ENCODE results near the gene TMEM140. TPM values are rescaled to one million over a fixed set of nuclear protein-coding genes. Genes with fewer than 3 reads are reported as not detected.
"Not testable (repeated sequence)": the region's sequence is repeated elsewhere in the genome, so short reads cannot be mapped to it uniquely, and the experiment has no call there.

Gene TMEM140
- total RNA-seq: 11.7 and 42.1 TPM in 2 replicates

DNA sequence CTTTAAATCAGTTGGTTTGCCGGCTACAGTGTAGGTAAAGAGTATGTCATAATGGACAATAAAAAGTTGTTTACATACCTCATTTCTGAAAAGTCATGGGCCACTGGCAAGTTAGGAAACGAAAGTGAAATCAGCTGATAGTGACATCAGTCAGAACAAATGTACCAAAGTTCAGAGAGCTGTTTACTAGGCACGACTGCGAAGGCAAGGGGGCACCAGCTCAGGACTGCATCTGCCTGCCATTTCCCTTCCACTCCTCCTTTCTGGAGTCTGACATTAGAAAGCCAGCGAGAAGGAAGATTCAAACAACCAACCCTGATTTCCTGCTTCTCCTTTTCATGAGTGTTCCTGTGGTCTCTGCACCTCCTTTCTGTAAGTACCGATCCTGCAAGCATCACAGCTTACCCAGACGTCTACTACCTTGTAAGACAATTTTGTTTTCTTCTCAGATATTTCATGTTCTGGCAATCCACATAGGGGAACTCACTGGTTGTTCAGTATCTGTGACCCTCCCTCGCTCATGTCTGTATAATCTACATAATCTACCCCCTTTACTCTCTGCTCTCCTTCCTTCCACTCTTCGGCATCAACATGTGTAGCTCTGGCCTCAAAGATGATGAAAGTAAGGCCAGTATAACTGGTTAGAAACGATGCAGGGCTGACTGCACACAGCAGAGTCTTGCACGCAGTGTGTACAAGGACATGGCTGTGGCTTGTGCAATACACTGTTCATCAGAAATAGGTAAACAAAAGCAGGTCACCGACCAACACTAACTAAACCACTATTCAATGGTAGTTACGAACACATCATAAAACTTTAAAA lies at the start of gene TMEM140:
TSS of gene TMEM140 (plus strand) at position 174 of the 823 bp plus-strand sequence. CDS start 16,370 bp downstream, outside the sequence.
- no peak for DNase-seq (ENCODE audit: extremely low read depth, low read depth, low spot score)

DNA sequence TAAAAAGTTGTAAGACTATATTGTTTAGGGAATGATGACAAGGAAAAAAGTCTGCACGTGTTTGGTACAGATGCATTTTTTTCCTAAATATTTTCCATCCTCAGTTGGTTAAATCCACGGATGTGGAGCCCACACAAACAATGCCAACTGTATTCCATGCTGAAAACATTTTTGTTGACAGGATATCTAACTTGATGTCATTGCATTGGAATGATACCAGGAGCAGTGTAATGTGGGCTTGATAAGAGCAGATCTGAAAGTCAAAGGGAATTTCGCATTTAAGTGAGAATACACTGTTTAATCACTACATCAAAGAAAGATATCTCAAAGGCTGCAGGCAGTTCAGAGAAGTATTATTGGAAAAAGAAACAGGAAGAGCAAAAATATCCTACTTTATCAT lies 49.5 kb upstream of the TMEM140 start:
- peak; percentile 65 for DNase-seq (ENCODE audit: extremely low read depth, low read depth, low spot score)

DNA sequence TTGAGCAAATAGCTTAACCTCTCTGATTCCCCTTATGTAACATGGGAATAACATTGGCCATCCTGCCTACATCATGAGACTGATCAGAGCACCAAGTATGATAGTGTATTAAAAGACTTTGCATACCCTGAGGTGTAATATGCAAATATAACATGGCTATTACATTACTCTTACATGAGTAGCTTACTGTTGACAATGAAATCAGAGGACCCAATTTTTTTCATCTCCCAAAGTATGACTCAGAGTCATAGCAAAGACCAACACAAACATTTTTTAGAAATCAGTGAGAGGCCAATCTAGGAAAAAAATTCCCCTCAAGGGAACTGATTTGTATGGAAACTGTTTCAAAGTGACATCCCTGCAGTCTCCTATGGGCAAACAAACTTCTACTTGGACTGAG lies 47.0 kb upstream of the TMEM140 start:
- DNase-seq (ENCODE audit: extremely low read depth, low read depth, low spot score): no peak

DNA sequence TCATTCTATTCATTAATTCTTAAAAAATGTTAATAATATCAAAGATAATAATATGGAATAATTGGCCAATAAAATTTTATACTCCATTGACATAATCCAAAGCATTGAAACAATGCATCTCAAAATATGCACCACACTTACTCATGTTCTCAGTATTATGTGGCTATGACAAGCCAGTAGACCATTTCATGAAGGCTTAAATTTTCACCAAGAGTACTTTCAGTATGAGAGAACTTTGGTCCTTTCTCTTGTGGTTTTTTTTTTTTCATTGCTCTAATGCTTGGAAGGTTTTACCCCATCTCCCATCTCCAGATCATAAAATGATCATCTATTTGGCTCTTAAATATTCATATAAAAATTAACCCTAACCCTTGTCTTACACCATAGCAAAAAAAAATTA lies 45.5 kb upstream of the TMEM140 start:
- no peak for DNase-seq (ENCODE audit: extremely low read depth, low read depth, low spot score)

DNA sequence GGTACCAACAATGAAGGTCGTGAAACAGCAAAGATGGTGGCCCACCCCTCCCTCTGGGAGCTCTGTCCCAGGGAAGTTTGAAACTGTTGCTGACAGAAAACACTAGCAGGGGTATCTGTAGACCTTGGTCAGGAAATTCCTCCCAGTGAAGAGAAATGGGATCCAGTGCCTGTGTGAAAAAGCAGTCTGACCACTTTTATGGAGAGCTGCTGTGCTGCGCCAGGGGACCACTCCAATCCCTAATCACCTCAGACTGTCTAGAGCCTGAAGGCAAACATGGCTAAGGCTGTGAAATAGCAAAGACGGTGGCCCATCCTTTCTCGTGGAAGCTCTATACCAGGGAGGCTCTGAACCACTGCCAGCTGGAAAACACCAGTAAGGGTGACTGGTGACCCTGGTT lies 38.3 kb upstream of the TMEM140 start:
- no peak for DNase-seq (ENCODE audit: extremely low read depth, low read depth, low spot score)

DNA sequence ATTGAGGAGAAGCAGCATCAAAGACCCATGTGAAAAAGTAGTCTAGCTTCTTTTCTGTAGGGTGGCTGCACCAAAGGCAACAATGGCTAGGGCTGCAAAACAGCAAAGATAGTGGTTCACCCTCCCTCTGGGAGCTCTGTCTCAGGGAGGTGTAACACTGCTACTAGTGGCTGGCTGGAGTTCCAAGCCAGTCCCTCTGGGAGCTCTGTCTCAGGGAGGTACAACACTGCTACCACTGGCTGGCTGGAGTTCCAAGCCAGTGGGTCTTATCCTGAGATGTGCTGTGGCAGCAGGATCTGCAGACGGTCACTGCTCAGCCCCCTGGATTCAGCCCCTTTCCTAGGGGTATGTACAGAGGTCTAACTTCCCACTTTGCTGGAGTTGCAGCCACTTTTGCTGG lies 37.9 kb upstream of the TMEM140 start:
- no peak for DNase-seq (ENCODE audit: extremely low read depth, low read depth, low spot score)

DNA sequence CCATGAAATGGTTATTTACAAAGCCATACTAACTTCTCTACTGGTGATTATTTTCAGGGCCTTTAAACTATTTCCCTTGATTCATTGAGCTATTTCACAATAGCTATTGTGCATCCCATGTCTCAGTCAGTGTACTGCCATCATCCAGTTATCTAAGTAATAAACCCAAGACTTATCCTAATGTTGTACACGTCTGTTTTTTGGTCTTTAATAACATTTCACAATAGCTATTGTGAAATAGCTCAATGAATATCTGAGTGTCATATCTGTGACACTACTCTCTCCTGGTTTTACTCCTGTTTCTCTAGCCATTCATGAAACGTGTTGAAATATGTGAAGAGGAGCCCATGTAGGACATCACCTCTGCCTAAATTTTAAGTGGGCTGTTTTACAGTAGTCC lies 36.5 kb upstream of the TMEM140 start:
- DNase-seq (ENCODE audit: extremely low read depth, low read depth, low spot score): no peak

DNA sequence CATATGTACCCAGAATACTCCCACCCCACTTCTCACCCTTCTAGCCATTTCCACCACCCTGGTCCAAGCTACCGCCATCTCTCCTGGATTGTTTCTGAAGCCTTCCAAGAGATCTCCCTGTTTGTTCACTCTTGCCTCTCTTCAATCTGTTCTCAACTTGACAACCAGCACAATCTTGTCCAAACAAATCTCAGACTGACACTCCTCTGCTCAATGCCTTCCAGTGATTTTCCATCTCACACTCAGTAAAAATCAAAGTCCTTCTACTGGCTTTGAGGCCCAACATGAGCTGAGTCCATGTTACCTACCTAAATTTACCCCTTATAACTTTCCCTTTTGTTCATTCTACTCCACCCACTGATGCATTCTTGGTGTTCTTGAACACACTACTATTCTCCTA lies 33.2 kb upstream of the TMEM140 start:
- DNase-seq (ENCODE audit: extremely low read depth, low read depth, low spot score): no peak

DNA sequence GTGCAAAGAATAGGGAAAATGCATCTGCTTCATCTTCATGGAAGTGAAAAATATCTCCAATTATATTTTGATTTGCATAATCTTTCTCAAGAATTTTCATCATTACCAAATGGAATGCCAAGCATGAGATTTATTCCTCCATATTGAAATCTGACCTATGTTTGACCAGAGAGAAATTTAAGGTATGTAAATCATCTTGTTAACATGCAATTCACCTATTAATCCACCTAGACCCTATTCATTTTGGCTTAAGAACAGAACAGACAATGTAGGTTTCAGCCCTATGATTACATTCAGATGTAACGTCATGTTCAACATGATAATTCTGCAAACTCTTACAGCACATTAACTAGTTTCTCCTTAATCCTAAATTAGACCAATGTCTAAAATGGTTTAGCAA lies 30.8 kb upstream of the TMEM140 start:
- no peak for DNase-seq (ENCODE audit: extremely low read depth, low read depth, low spot score)

DNA sequence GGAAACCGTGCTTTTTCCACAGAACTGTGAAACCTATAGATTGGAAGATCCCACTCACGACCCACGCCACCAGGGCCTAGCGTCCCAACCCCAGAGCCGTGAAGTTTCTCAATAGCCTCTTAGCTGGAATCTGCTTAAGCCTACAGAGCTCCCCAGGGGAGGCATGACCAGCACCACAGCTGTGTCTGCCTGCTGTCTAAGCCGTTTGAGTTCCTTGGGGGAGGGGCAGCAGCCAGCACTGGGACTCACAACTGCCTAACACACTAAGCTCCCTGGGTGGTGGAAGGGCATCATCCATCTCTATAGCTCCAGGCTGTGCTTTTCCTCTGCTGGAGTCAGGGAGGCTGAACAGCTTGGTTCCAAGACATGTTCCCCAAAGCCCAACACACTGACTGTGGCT lies 26.0 kb upstream of the TMEM140 start:
- DNase-seq (ENCODE audit: extremely low read depth, low read depth, low spot score): no peak

DNA sequence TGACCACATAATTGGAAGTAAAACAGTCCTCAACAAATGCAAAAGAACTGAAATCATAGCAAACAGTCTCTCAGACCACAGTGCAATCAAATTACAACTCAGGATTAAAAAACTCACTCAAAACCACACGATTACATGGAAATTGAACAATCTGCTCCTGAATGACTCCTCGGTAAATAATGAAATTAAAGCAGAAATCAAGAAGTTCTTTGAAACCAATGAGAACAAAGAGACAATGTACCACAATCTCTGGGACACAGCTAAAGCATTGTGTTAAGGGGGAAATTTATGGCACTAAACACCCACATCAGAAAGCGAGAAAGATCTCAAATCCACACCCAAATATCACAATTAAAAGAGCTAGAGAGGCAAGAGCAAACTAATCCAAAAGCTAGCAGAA lies 23.2 kb upstream of the TMEM140 start:
- not testable (repeated sequence) for DNase-seq (ENCODE audit: extremely low read depth, low read depth, low spot score)

DNA sequence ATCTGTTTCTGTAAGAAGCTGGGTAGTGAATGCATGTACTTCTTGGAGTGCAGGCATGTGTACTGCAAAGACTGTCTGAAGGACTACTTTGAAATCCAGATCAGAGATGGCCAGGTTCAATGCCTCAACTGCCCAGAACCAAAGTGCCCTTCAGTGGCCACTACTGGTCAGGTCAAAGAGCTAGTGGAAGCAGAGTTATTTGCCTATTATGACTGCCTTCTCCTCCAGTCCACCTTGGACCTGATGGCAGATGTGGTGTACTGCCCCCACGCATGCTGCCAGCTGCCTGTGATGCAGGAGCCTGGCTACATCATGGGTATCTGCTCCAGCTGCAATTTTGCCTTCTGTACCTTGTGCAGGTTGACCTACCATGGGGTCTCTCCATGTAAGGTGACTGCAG lies 18.9 kb upstream of the TMEM140 start:
- no peak for DNase-seq (ENCODE audit: extremely low read depth, low read depth, low spot score)

DNA sequence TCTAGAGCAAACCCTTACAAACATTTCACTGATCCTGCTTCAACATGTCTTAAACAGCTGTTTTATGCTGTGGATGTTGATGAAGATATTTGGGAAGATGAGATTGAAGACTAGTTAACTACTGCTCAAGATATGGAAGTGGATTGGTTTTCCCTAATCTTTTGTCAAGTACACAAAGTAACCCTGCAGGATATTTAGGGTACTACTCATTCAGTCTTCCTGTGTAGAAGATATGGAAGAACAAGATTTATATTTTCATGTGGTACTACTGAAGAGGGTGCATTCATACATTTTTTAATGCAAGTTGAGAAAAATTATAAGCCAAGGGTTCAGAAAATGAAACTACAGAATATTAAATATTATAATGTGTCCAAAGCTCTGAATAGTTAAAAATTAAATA lies 18.3 kb upstream of the TMEM140 start:
- no peak for DNase-seq (ENCODE audit: extremely low read depth, low read depth, low spot score)

DNA sequence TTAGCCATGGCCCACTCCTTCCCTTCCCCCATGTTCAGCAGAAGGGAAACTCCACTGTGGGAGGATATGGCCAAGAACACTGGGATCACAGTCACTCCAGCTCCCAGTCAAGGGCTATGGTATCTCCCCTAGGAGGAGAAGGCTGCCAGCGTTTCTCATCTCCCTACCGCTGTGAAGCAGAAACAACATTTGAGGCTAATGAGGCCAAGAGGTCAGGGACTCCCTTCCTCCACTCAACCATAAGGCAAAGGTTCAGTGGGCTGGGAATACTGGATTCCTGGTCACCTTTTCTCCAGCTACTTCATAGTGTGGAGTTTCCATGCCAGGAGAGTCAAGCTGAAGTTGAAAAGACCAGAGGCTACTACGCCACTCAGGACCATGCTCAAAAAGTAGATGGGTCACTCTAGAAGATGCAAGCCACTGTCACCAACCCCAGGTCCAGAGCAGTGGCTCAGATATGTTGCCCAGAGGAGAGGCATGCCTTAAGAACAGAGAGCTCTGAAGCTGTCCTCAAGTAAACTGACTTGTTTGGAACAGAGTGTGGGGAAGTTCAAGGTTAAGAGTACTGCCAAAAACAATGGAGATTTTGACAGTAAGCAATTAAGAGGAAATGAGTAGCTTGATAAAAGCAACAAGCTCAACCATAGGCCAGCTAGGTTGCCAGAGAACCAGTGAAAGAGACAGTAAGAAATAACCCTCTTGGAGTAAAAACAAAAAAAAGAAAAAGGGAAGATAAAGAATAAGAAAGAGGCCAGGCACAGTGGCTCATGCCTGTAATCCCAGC lies 3.8 kb upstream of the TMEM140 start:
- peak; percentile 70 for DNase-seq (ENCODE audit: extremely low read depth, low read depth, low spot score)

DNA sequence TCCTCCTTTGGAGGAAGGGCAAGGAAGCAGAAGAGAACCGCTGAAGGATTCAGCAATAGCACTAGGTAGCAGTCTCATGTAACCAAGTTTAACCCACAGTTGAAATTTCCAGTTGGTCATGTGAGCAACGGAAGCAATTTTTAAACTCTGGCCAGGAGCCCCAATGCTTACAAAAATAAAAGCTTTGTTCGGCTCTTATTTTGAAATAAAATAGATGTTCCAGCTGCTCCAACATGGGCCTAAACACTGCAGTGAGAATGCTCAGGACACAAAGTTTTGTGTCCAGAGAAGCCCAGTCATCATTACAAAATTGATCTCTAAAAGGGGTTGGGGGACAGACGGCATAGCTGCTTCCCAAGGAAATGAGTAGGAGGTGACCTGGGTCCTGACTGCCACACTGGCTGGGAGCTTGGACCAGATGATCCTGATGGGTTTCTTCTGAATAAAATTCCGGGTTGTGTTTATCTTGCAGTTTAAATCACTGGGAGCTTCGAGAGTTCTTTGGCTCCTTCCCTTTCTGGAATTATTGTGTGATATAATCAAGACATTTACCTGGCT lies 452 bp upstream of the TMEM140 start:
- DNase-seq (ENCODE audit: extremely low read depth, low read depth, low spot score): no peak

DNA sequence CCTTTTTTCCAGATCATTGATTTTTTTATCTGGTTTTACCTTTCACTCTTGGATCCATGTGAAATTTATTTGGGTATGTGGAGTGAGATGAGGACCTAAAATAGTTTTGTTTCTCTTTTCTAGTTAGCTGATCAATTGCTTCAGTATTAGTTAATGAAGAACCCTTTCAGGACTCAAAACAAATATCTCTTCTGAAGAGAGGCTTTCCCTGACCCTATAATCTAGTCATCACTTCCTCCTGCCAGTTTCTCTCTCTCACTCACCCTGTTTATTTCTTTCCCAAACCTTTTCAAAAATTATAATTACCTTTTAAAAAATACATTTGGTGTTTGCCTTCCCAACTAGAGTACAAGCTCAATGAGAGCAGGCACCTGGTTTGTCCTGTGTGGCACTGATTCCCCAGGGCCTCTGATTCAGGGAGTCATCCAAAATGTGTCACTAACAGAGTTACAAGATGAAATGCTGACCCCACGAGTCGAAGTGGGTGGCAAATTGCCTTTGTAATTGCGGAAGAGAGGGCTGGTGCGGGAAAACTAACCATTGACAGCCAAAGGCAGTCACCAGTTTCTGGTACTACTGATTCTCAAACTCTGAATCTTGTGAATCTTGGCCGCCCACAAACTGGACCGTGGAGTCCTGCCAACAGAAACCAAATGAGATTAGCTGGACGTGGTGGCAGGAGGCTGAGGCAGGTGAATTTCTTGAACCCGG lies 2.4 kb downstream of the TMEM140 start:
- DNase-seq (ENCODE audit: extremely low read depth, low read depth, low spot score): no peak

DNA sequence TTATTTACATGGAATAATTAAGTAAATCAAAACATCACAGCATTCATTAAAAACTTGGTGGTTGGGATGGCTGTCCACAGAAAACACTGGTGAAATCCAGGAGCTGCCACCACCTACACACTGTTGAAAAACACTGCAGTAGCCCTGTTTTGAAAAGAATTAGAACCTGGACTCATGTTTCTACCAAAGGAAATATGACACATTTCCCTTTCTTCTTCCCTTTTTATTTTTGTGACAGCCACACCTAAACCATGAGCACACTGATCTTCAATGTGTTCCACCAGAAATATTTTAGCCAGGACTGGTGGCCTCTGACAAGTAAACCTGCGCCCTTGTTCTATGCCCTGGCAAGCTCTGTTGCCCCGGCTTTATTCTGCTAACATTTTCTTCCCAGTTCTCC lies 3.3 kb downstream of the TMEM140 start:
- DNase-seq (ENCODE audit: extremely low read depth, low read depth, low spot score): no peak

DNA sequence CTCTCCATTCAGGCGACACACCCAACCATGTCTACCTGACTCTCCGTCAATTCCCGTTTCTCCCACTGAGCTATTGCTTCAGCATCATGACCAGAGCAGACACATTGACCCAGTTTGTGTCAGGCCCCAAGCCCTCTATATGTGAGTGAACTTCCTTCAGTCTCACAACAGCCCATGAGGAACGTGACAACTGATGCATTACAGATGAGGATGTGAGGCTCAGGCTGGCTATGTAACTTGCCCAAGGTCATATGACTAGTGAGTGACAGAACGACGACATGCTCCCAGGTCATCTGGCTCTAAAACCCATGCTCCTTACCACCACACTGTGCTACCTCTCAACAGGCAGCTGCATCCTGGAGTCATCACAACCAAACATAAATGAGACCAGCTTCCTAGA lies 3.7 kb downstream of the TMEM140 start:
- no peak for DNase-seq (ENCODE audit: extremely low read depth, low read depth, low spot score)

DNA sequence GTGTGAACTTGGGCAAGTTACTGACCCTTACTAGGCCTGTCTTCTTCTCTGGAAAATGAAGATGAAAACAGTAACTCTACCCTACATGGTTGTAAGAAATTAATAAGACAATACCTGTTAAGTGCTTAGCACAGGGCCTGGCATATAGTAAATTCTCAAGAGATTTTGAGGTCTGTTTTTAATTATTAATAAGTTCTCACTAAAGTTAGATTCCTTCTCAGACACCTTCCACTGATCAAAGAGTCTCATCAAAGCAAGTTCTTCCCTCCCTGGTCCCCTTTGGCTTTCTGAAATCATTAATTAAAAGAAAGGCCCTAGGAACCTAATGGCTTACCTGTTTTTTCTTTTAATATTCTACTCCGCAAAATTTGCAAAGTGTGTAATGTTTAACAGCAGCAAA lies 4.6 kb downstream of the TMEM140 start:
- no peak for DNase-seq (ENCODE audit: extremely low read depth, low read depth, low spot score)

DNA sequence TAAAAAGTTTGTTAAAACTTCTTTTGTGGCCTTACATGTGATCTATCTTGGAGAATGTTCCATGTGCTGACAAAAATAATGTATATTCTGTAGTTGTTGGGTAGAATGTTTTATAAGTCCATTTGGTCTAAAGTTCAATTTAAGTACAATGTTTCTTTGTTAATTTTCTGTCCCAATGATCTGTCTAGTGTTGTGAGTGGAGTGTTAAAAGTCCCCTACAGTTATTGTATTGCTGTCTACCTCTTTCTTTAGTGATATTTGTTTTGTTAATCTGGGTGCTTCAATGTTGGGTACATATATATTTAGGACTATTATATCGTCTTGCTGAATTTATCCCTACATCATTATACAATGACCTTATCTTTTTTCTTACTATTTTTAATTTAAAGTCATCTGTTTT lies 6.9 kb downstream of the TMEM140 start:
- DNase-seq (ENCODE audit: extremely low read depth, low read depth, low spot score): no peak

DNA sequence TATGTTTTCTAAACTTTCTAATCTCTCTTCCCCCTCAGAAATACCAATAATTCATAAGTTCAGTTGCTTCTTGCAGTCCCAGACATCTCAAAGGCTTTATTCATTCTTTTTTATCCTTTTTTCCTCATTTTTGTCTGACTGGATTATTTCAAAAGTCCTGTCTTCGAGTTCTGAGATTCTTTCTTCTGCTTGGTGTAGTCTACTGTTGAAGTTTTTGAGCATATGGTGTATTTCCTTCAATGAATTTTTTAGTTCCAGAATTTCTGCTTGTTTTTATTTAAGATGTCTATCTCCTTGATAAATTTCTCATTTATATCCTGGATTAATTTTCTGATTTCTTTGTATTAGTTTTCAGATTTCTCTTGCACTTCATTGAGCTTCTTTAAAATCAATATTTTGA lies 8.4 kb downstream of the TMEM140 start:
- no peak for DNase-seq (ENCODE audit: extremely low read depth, low read depth, low spot score)
